ENCODE results near the gene CFAP221.

CFAP221 gene

DNA sequence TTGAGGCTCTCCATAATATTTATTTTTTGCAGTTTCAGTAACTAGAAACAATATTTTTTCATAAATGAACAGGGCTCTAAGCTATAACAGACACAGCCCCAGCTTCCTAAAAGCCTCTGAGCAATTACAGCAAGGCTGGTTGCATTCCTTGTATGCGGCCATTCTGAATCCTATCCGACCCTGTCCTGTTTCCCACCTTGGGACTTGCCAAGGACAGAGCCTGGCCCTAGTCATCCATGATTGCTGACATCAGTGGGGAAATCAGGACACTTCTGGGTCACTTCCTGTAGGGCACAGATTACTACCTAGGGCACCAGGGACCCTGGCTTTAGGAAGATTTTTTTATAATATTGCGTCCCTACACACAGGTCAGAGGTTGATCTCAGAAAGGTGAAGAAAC is 140.3 kb downstream of the CFAP221 start:
- Histone ChIP-seq H3K9me3 (ENCODE audit: insufficient read depth, low read length) (no peaks in the 10 kb centered on the region), H3K9ac (ENCODE audit: insufficient read length, low read depth) (no peak overlapping the region), H3K4me3 (ENCODE audit: insufficient read length, low read depth) (no peak overlapping the region), H3K4me1 (ENCODE audit: insufficient read depth, insufficient read length) (peaks cover 12% of the 10 kb centered on the region), H3K27me3 (ENCODE audit: insufficient read depth, insufficient read length) (no peaks in the 10 kb centered on the region), H3K36me3 (ENCODE audit: insufficient read depth, insufficient read length, low read length) (peaks cover 62% of the 10 kb centered on the region)
- DNase-seq (ENCODE audit: low read depth, low spot score) = no peak
- TF ChIP-seq ZNF274 (IDR thresholded peaks at IDR 0.05; ENCODE audit: low read depth, low read length) = no peak
- no peak for TF ChIP-seq SUZ12 (IDR thresholded peaks at IDR 0.05; ENCODE audit: extremely low read depth, insufficient read depth, insufficient read length)
- TF ChIP-seq YY1 (IDR thresholded peaks at IDR 0.05; ENCODE audit: insufficient read depth, insufficient read length) = no peak

DNA sequence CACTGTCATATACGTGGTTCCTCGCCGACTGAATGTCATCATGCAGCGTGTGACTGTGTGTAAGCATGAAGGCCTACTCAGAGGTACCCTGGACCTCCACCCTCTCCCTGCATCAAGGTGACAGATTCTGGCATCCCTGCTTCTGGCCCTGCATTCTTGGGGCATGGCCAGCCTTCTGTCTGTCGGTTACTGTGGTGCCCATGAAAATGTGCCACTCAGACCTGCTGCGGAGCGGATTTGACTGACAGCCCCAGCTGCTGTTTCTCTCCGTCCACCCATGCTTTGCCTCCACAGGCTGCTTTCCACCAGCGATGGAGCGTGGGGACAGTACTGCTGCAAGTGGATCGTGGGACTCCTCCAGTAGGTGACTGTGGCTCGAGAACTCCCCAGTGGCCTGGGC is 144.4 kb downstream of the CFAP221 start:
- no peak for TF ChIP-seq ZNF274 (IDR thresholded peaks at IDR 0.05; ENCODE audit: low read depth, low read length)
- no peak for TF ChIP-seq YY1 (IDR thresholded peaks at IDR 0.05; ENCODE audit: insufficient read depth, insufficient read length)
- TF ChIP-seq SUZ12 (IDR thresholded peaks at IDR 0.05; ENCODE audit: extremely low read depth, insufficient read depth, insufficient read length) = no peak
- no peak overlapping the region for H3K4me3 ChIP-seq (ENCODE audit: insufficient read length, low read depth)
- H3K27me3 ChIP-seq (ENCODE audit: insufficient read depth, insufficient read length) = no peaks in the 10 kb centered on the region
- no peak overlapping the region for H3K9ac ChIP-seq (ENCODE audit: insufficient read length, low read depth)
- peaks cover 10% of the 10 kb centered on the region for H3K4me1 ChIP-seq (ENCODE audit: insufficient read depth, insufficient read length)
- H3K36me3 ChIP-seq (ENCODE audit: insufficient read depth, insufficient read length, low read length) = peaks cover 33% of the 10 kb centered on the region
- DNase-seq (ENCODE audit: low read depth, low spot score) = no peak
- no peaks in the 10 kb centered on the region for H3K9me3 ChIP-seq (ENCODE audit: insufficient read depth, low read length)

DNA sequence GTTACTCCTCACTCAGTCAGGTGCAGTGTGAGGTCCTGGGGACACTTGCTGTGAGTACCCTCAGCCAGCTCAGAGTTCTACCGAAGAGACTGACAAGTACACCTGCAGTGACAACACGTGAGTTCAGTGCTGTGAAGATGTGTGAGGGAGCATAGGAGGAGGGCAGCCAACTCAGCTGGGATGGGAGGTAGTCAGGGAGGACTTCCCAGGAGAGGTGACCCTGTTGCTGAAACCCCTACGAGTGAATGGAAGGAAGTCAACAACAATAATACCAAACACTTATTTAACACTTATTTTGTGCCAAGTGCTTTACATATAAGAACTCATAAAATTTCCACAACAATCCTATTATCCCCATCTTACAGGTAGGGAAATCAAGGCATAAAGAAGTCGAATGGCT is 145.0 kb downstream of the CFAP221 start:
- peaks cover 33% of the 10 kb centered on the region for H3K36me3 ChIP-seq (ENCODE audit: insufficient read depth, insufficient read length, low read length)
- H3K9ac ChIP-seq (ENCODE audit: insufficient read length, low read depth) = no peak overlapping the region
- no peak overlapping the region for H3K4me3 ChIP-seq (ENCODE audit: insufficient read length, low read depth)
- TF ChIP-seq ZNF274 (IDR thresholded peaks at IDR 0.05; ENCODE audit: low read depth, low read length) (no peak), SUZ12 (IDR thresholded peaks at IDR 0.05; ENCODE audit: extremely low read depth, insufficient read depth, insufficient read length) (no peak), YY1 (IDR thresholded peaks at IDR 0.05; ENCODE audit: insufficient read depth, insufficient read length) (no peak)
- H3K27me3 ChIP-seq (ENCODE audit: insufficient read depth, insufficient read length) = no peaks in the 10 kb centered on the region
- H3K4me1 ChIP-seq (ENCODE audit: insufficient read depth, insufficient read length) = peaks cover 10% of the 10 kb centered on the region
- H3K9me3 ChIP-seq (ENCODE audit: insufficient read depth, low read length) = no peaks in the 10 kb centered on the region
- DNase-seq (ENCODE audit: low read depth, low spot score) = no peak

DNA sequence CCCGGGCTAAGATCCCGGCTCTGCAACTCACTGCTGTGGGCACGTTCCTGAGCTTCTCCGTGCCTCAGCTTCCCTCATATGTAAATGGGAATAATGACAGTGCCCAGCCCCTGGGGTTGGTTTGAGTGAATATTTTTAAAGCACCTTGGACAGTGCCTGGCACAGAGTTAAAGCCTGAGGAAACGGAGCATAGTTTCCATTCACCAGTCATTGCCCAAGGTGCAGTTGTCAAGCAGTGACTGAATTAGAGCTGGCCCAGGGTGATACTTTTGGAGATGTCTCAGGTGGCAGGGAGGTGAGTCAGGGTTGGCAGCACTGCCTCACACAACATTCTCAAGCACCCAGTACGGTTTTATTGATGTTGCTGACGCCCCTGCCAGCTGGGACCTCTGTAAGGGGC is 146.9 kb downstream of the CFAP221 start:
- peaks cover 33% of the 10 kb centered on the region for H3K36me3 ChIP-seq (ENCODE audit: insufficient read depth, insufficient read length, low read length)
- no peak overlapping the region for H3K9ac ChIP-seq (ENCODE audit: insufficient read length, low read depth)
- no peak for TF ChIP-seq SUZ12 (IDR thresholded peaks at IDR 0.05; ENCODE audit: extremely low read depth, insufficient read depth, insufficient read length)
- TF ChIP-seq YY1 (IDR thresholded peaks at IDR 0.05; ENCODE audit: insufficient read depth, insufficient read length) = no peak
- no peak for TF ChIP-seq ZNF274 (IDR thresholded peaks at IDR 0.05; ENCODE audit: low read depth, low read length)
- H3K4me3 ChIP-seq (ENCODE audit: insufficient read length, low read depth) = no peak overlapping the region
- H3K27me3 ChIP-seq (ENCODE audit: insufficient read depth, insufficient read length) = no peaks in the 10 kb centered on the region
- DNase-seq (ENCODE audit: low read depth, low spot score) = no peak
- peaks cover 28% of the 10 kb centered on the region for H3K4me1 ChIP-seq (ENCODE audit: insufficient read depth, insufficient read length)
- no peaks in the 10 kb centered on the region for H3K9me3 ChIP-seq (ENCODE audit: insufficient read depth, low read length)

DNA sequence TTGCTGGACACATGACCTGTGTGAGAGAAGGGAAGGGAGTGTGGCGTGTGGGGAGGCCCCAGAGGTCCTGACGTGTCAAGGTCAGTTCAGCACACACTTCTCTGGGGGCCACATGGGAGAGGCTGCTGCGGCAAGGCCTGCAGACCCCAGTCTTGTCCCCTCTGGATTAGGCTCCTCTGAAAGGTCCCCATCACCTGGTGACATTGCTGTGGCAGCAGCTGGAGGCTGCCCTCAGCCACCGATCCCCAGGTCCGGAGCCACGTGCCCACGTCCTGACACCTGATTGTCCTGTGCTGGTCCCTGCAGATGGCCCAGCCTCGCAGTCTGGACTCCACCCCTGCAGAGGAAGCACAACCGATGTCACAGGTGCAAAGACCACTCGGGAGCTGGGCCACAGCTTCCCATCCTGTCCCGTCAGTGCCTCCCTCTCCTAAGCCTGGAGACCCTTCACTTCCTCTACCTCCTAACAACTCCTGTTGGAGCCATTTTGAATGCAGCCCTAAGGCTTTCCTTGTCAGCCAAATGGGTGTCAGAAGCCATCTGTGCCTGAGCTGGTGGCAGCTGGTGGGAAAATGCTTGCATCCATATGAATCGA is 147.5 kb downstream of the CFAP221 start:
- Histone ChIP-seq H3K9ac (ENCODE audit: insufficient read length, low read depth) (no peak overlapping the region), H3K4me3 (ENCODE audit: insufficient read length, low read depth) (no peak overlapping the region), H3K27me3 (ENCODE audit: insufficient read depth, insufficient read length) (no peaks in the 10 kb centered on the region), H3K4me1 (ENCODE audit: insufficient read depth, insufficient read length) (peaks cover 30% of the 10 kb centered on the region), H3K9me3 (ENCODE audit: insufficient read depth, low read length) (no peaks in the 10 kb centered on the region), H3K36me3 (ENCODE audit: insufficient read depth, insufficient read length, low read length) (peaks cover 27% of the 10 kb centered on the region)
- DNase-seq (ENCODE audit: low read depth, low spot score) = no peak
- TF ChIP-seq ZNF274 (IDR thresholded peaks at IDR 0.05; ENCODE audit: low read depth, low read length) = no peak
- TF ChIP-seq YY1 (IDR thresholded peaks at IDR 0.05; ENCODE audit: insufficient read depth, insufficient read length) = no peak
- no peak for TF ChIP-seq SUZ12 (IDR thresholded peaks at IDR 0.05; ENCODE audit: extremely low read depth, insufficient read depth, insufficient read length)

DNA sequence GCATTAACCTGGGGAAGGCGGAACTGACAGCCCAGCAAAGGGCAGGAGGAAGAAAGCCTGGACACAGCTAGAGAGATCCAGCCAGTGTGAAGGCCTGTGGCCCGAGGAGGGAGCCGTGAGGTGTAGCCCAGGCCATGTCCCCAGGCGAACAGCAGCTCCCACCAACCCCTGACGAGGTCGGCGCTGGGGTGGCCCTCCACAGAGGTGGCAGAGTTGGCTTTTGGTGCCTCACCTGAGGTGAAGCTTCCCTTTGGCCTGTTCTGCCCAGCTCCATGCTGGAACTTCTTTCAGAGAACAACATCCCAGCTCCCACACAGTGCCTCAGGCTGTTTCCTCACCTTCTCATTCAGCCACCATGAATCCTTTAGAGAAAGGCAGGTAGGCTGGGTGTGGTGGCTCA is 148.1 kb downstream of the CFAP221 start:
- H3K4me3 ChIP-seq (ENCODE audit: insufficient read length, low read depth) = no peak overlapping the region
- DNase-seq (ENCODE audit: low read depth, low spot score) = no peak

DNA sequence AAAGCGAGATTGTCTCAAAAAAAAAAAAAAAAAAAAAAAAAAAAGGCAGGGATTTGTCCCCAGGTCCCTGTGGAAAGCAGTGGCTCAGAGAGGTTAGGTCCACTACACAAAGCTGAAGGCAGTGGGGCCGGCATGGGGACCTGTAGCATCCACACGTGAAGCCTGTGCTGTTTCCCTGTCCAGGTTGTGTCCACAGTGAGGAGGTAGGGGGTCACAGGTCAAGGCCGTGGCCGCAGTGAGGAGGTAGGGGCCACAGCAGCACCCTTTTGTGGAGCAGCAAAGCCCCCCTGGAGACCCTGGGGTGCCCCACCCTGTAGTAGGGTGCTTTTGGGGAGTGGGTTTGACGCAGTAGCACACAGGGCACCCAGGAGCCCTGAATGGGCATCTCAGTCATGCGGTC is 148.7 kb downstream of the CFAP221 start:
- Histone ChIP-seq H3K9me3 (ENCODE audit: insufficient read depth, low read length) (no peaks in the 10 kb centered on the region), H3K36me3 (ENCODE audit: insufficient read depth, insufficient read length, low read length) (peaks cover 15% of the 10 kb centered on the region), H3K9ac (ENCODE audit: insufficient read length, low read depth) (no peak overlapping the region), H3K4me1 (ENCODE audit: insufficient read depth, insufficient read length) (peaks cover 31% of the 10 kb centered on the region), H3K4me3 (ENCODE audit: insufficient read length, low read depth) (no peak overlapping the region), H3K27me3 (ENCODE audit: insufficient read depth, insufficient read length) (no peaks in the 10 kb centered on the region)
- no peak for DNase-seq (ENCODE audit: low read depth, low spot score)
- TF ChIP-seq ZNF274 (IDR thresholded peaks at IDR 0.05; ENCODE audit: low read depth, low read length) (no peak), YY1 (IDR thresholded peaks at IDR 0.05; ENCODE audit: insufficient read depth, insufficient read length) (no peak), SUZ12 (IDR thresholded peaks at IDR 0.05; ENCODE audit: extremely low read depth, insufficient read depth, insufficient read length) (no peak)

More for the DNA sequence above, 148.1 kb downstream of the CFAP221 start:
- Histone ChIP-seq H3K9ac (ENCODE audit: insufficient read length, low read depth) (no peak overlapping the region), H3K36me3 (ENCODE audit: insufficient read depth, insufficient read length, low read length) (peaks cover 21% of the 10 kb centered on the region), H3K9me3 (ENCODE audit: insufficient read depth, low read length) (no peaks in the 10 kb centered on the region), H3K27me3 (ENCODE audit: insufficient read depth, insufficient read length) (no peaks in the 10 kb centered on the region), H3K4me1 (ENCODE audit: insufficient read depth, insufficient read length) (peaks cover 31% of the 10 kb centered on the region)
- no peak for TF ChIP-seq SUZ12 (IDR thresholded peaks at IDR 0.05; ENCODE audit: extremely low read depth, insufficient read depth, insufficient read length)
- TF ChIP-seq YY1 (IDR thresholded peaks at IDR 0.05; ENCODE audit: insufficient read depth, insufficient read length) = no peak
- no peak for TF ChIP-seq ZNF274 (IDR thresholded peaks at IDR 0.05; ENCODE audit: low read depth, low read length)

Measured in NT2/D1 (cell line).